Vagina (tissue), 2 donors: ENCODE data around the gene ADGRL1. TPM values are rescaled to one million over a fixed set of nuclear protein-coding genes. Genes with fewer than 3 reads are reported as not detected.

Experiments
- DNase-seq, 2 donors: peaks; one replicate each; pipeline ENCODE4 v3.0.0-alpha.2; 2017; ENCODE audit errors: extremely low spot score in 2 of 2
- H3K27ac ChIP-seq: fragments of 200-600 bp; sonication (generic); one replicate; pipeline ENCODE4 v1.5.1; 2019
- H3K27me3 ChIP-seq: fragments of 200-600 bp; sonication (generic); one replicate; pipeline ENCODE4 v1.5.1; 2019
- H3K36me3 ChIP-seq, 2 donors: fragments of 200-600 bp; sonication (generic); one replicate each; pipeline ENCODE4 v1.5.1; 2017 to 2019
- H3K4me1 ChIP-seq: fragments of 200-600 bp; sonication (generic); one replicate; pipeline ENCODE4 v1.5.1; 2019
- H3K4me3 ChIP-seq, 2 donors: fragments of 200-600 bp; sonication (generic); 1 replicate in 1 of 2; 2 replicates in 1 of 2; pipeline ENCODE4 v1.5.1; 2016 to 2019
- H3K9me3 ChIP-seq: fragments of 200-600 bp; sonication (generic); one replicate; pipeline ENCODE4 v1.5.1; 2019
- POLR2A ChIP-seq, 2 donors: fragments of 450-650 bp; IDR thresholded peaks; one replicate each; pipeline ENCODE4 v1.6.1; 2017; ENCODE audit warnings: antibody characterized with exemption in 2 of 2, mild to moderate bottlenecking in 2 of 2, moderate library complexity in 2 of 2
- POLR2AphosphoS5 ChIP-seq, 2 donors: sonication (generic); formaldehyde crosslinking; IDR thresholded peaks; one replicate each; pipeline ENCODE4 v1.9.0; 2017; ENCODE audit warnings: antibody characterized with exemption in 2 of 2, mild to moderate bottlenecking in 2 of 2, low read depth in 1 of 2; ENCODE audit not compliant: insufficient read depth in 1 of 2
- intact Hi-C: fragments of 100-400 bp; cut with DNase I; formaldehyde crosslinking; loops from one replicate; pipeline ENCODE4 v1.15.1; 2023
- total RNA-seq: library from RNA; depleted of rRNA; stranded (reverse); fragments of >200 nt; gene quantifications from one replicate; pipeline ENCODE4 v1.2.3, GENCODE V29; 2016
- TF ChIP-seq, protein P1 (sequence below), 3 experiments: fragments of 450-650 bp in 2 of 3; fragments of 200-600 bp in 1 of 3; sonication (generic) in 1 of 3; IDR thresholded peaks; one replicate each; pipeline ENCODE4 v1.5.1; 2017 to 2019; ENCODE audit warnings: antibody characterized with exemption in 3 of 3, mild to moderate bottlenecking in 2 of 3, moderate library complexity in 2 of 3

The ADGRL1 gene
- total RNA-seq, 1 donor from 2014 or later, result 23.3 TPM

DNA sequence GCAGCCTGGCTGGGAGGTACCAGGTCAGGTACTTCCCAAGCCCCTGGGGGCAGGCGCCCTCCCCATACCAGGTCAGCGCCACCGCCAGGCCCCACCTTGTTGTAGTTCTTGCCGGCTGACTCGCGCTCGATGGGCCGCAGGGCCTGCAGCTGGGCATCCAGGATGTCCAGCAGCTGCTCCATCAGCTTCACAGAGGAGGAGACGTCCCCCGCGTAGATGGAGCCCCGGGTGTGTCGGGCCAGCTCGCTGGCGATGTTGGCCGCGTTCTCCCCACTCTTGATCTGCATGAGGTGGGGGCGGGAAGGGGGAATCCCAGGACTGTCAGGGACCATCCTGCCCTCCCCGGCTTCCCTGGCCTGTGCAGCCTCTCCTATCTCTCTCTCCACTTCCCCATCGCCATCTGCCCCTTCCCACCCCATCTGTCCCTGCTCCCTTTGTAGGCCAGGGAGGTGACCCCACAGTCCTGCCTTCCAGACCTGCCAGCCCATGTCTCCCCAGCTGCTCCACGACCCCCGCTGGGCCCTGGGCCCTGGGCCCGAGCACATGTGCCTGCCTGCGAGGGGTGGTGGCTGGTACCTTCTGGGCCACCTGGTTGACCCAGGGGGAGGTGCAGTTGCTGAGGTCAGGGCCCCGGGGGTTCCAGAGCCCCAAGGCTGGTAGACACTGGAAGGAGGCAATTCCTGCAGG lies 45.8 kb downstream of the ADGRL1 start:
- peaks cover 3 to 39% of the 10 kb centered on the region in 2 donors for H3K36me3 ChIP-seq
- TF ChIP-seq, protein P1, sequence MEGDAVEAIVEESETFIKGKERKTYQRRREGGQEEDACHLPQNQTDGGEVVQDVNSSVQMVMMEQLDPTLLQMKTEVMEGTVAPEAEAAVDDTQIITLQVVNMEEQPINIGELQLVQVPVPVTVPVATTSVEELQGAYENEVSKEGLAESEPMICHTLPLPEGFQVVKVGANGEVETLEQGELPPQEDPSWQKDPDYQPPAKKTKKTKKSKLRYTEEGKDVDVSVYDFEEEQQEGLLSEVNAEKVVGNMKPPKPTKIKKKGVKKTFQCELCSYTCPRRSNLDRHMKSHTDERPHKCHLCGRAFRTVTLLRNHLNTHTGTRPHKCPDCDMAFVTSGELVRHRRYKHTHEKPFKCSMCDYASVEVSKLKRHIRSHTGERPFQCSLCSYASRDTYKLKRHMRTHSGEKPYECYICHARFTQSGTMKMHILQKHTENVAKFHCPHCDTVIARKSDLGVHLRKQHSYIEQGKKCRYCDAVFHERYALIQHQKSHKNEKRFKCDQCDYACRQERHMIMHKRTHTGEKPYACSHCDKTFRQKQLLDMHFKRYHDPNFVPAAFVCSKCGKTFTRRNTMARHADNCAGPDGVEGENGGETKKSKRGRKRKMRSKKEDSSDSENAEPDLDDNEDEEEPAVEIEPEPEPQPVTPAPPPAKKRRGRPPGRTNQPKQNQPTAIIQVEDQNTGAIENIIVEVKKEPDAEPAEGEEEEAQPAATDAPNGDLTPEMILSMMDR (IDR thresholded peaks at IDR 0.05), result no peak
- TF ChIP-seq POLR2A (IDR thresholded peaks at IDR 0.05) (no peak), POLR2AphosphoS5 (IDR thresholded peaks at IDR 0.05; ENCODE audit: insufficient read depth in 1 of 2, low read depth in 1 of 2) (no peak)
- no peak overlapping the region for H3K27ac ChIP-seq
- no peaks in the 10 kb centered on the region for H3K9me3 ChIP-seq
- no peaks in the 10 kb centered on the region for H3K4me1 ChIP-seq
- intact Hi-C loops, result no loop called here
- DNase-seq, result no peak
- H3K4me3 ChIP-seq, result no peak overlapping the region
- H3K27me3 ChIP-seq, result no peaks in the 10 kb centered on the region

DNA sequence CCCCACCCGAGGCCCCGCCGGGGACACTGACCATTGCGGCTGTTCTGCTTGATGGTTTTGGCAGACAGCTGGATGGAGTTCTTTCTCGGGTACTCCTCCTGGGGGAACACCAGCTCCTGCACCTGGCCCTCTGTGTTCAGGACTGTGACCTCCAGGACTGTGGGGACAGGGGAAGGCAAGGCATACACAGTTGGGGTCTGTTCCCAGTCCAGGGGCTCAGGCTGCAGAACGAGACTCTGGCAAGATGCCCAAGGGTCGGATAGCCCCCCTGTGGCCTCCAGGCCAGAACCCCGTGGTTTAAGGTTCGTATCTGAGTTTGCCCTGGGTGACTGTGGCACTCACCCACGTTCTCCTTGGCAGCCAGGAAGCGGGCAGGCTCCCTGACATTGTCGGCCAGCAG lies 46.9 kb downstream of the ADGRL1 start:
- intact Hi-C loops, result no loop called here
- no peak for DNase-seq
- no peak for TF ChIP-seq POLR2A (IDR thresholded peaks at IDR 0.05)
- TF ChIP-seq, protein P1 (IDR thresholded peaks at IDR 0.05), result no peak
- TF ChIP-seq POLR2AphosphoS5 (IDR thresholded peaks at IDR 0.05; ENCODE audit: insufficient read depth in 1 of 2, low read depth in 1 of 2), result no peak

GRCh38 chr19:14158276-14159023 lies 47.5 kb downstream of the ADGRL1 start:
- Histone ChIP-seq H3K9me3 (no peaks in the 10 kb centered on the region), H3K4me3 (no peak overlapping the region), H3K36me3 (peaks cover 3 to 42% of the 10 kb centered on the region in 2 donors), H3K27me3 (no peaks in the 10 kb centered on the region), H3K27ac (no peak overlapping the region), H3K4me1 (no peaks in the 10 kb centered on the region)
- TF ChIP-seq POLR2AphosphoS5 (IDR thresholded peaks at IDR 0.05; ENCODE audit: insufficient read depth in 1 of 2, low read depth in 1 of 2), result no peak
- no peak for TF ChIP-seq POLR2A (IDR thresholded peaks at IDR 0.05)
- TF ChIP-seq, protein P1 (IDR thresholded peaks at IDR 0.05), result no peak
- DNase-seq, result no peak
- intact Hi-C loops, result no loop called here

More for the DNA sequence above, 46.9 kb downstream of the ADGRL1 start:
- Histone ChIP-seq H3K9me3 (no peaks in the 10 kb centered on the region), H3K4me3 (no peak overlapping the region), H3K27me3 (no peaks in the 10 kb centered on the region), H3K36me3 (peaks cover 3 to 42% of the 10 kb centered on the region in 2 donors), H3K4me1 (no peaks in the 10 kb centered on the region), H3K27ac (no peak overlapping the region)

GRCh38 chr19:14156971-14157717 lies 48.8 kb downstream of the ADGRL1 start:
- Histone ChIP-seq H3K36me3 (peaks cover 3 to 36% of the 10 kb centered on the region in 2 donors), H3K9me3 (no peaks in the 10 kb centered on the region), H3K4me3 (no peak overlapping the region), H3K27me3 (no peaks in the 10 kb centered on the region), H3K4me1 (no peaks in the 10 kb centered on the region), H3K27ac (no peak overlapping the region)
- intact Hi-C loops, result no loop called here
- TF ChIP-seq POLR2AphosphoS5 (IDR thresholded peaks at IDR 0.05; ENCODE audit: insufficient read depth in 1 of 2, low read depth in 1 of 2), result no peak
- no peak for TF ChIP-seq POLR2A (IDR thresholded peaks at IDR 0.05)
- TF ChIP-seq, protein P1 (IDR thresholded peaks at IDR 0.05), result no peak
- DNase-seq, result no peak
